GM23338 (cell line): ENCODE measurements around the gene ISL1. TPM values are rescaled to one million over a fixed set of nuclear protein-coding genes. Genes with fewer than 3 reads are reported as not detected.

ENCODE experiments used
- ATAC-seq: fragments of 200-7000 bp; cut with Tn5 transposase; 3 replicates; pipeline ENCODE4 v1.9.1; 2020
- DNase-seq: peaks from one replicate; pipeline ENCODE4 v3.0.0-alpha.2; 2015; ENCODE audit warnings: low spot score
- H2AFZ ChIP-seq: fragments of 200-600 bp; sonication (generic); 2 replicates; pipeline ENCODE4 v1.8.0; 2016; ENCODE audit warnings: antibody characterized with exemption, mild to moderate bottlenecking, moderate library complexity
- H3F3A ChIP-seq: fragments of 200-600 bp; sonication (generic); replicated peaks from 2 replicates; pipeline ENCODE4 v1.8.0; 2017; ENCODE audit warnings: antibody characterized with exemption, mixed run types, low read depth
- H3K27ac ChIP-seq: fragments of 200-600 bp; sonication (generic); 2 replicates; pipeline ENCODE4 v1.6.1; 2016; ENCODE audit warnings: low read depth
- H3K27me3 ChIP-seq: fragments of 200-600 bp; sonication (generic); 2 replicates; pipeline ENCODE4 v1.8.0; 2016; ENCODE audit warnings: mild to moderate bottlenecking, mixed run types, moderate library complexity; ENCODE audit not compliant: insufficient read depth
- H3K36me3 ChIP-seq: fragments of 200-600 bp; sonication (generic); 2 replicates; pipeline ENCODE4 v1.8.0; 2016; ENCODE audit warnings: mild to moderate bottlenecking; ENCODE audit not compliant: insufficient read depth
- H3K4me1 ChIP-seq: fragments of 200-600 bp; sonication (generic); 2 replicates; pipeline ENCODE4 v1.8.0; 2016; ENCODE audit warnings: mild to moderate bottlenecking, moderate library complexity; ENCODE audit not compliant: insufficient read depth
- H3K4me2 ChIP-seq: fragments of 200-600 bp; sonication (generic); 2 replicates; pipeline ENCODE4 v1.7.1; 2017; ENCODE audit warnings: mixed run types
- H3K4me3 ChIP-seq: fragments of 200-600 bp; sonication (generic); 2 replicates; pipeline ENCODE4 v1.6.1; 2016; ENCODE audit warnings: mixed run types
- H3K79me2 ChIP-seq: fragments of 200-600 bp; sonication (generic); replicated peaks from 2 replicates; pipeline ENCODE4 v1.8.0; 2017; ENCODE audit warnings: mild to moderate bottlenecking; ENCODE audit not compliant: insufficient read depth
- H3K9me2 ChIP-seq: fragments of 200-600 bp; sonication (generic); 2 replicates; pipeline ENCODE4 v1.8.0; 2017; ENCODE audit not compliant: insufficient read depth
- H4K20me1 ChIP-seq: fragments of 200-600 bp; sonication (generic); replicated peaks from 2 replicates; pipeline ENCODE4 v1.8.0; 2017; ENCODE audit warnings: mild to moderate bottlenecking; ENCODE audit not compliant: insufficient read depth
- H3K27ac Mint-ChIP-seq: 2 replicates; pipeline ENCODE4 v1.8.0; 2020; ENCODE audit warnings: inconsistent platforms, mild to moderate bottlenecking, moderate library complexity, mixed read lengths
- H3K27me3 Mint-ChIP-seq: 3 replicates; pipeline ENCODE4 v1.8.0; 2022; ENCODE audit warnings: low read depth, mild to moderate bottlenecking, moderate library complexity, mixed read lengths, inconsistent platforms; ENCODE audit not compliant: insufficient read depth, poor library complexity
- H3K36me3 Mint-ChIP-seq: 3 replicates; pipeline ENCODE4 v1.8.0; 2021; ENCODE audit warnings: low read depth, mild to moderate bottlenecking, inconsistent platforms, moderate library complexity, mixed read lengths
- H3K4me1 Mint-ChIP-seq: 3 replicates; pipeline ENCODE4 v1.8.0; 2020; ENCODE audit warnings: mild to moderate bottlenecking, inconsistent platforms, mixed read lengths
- H3K4me3 Mint-ChIP-seq: 3 replicates; pipeline ENCODE4 v1.8.0; 2021; ENCODE audit warnings: moderate library complexity, mild to moderate bottlenecking, inconsistent platforms, mixed read lengths
- H3K9me3 Mint-ChIP-seq: 3 replicates; pipeline ENCODE4 v1.8.0; 2020; ENCODE audit warnings: moderate library complexity, mild to moderate bottlenecking, inconsistent platforms, mixed read lengths
- EZH2 ChIP-seq: fragments of 200-600 bp; sonication (generic); IDR thresholded peaks from one replicate; pipeline ENCODE4 v1.8.0; 2017; ENCODE audit warnings: antibody characterized with exemption, mild to moderate bottlenecking, low read depth; ENCODE audit not compliant: unreplicated experiment
- EZH2phosphoT487 ChIP-seq: fragments of 200-600 bp; sonication (generic); IDR thresholded peaks from one replicate; pipeline ENCODE4 v1.8.1; 2018; ENCODE audit warnings: antibody characterized with exemption; ENCODE audit not compliant: unreplicated experiment
- POLR2AphosphoS5 ChIP-seq: IDR thresholded peaks from 2 replicates; pipeline ENCODE4 v1.6.1; 2016; ENCODE audit warnings: antibody characterized with exemption, low read depth
- REST ChIP-seq: IDR thresholded peaks from one replicate; pipeline ENCODE4 v1.6.1; 2018; ENCODE audit warnings: antibody characterized with exemption; ENCODE audit not compliant: unreplicated experiment
- ZNF462 ChIP-seq: fragments of 250-450 bp; sonication (Bioruptor Pico); IDR thresholded peaks from 2 replicates; pipeline ENCODE4 v1.5.0; 2020; ENCODE audit warnings: mild to moderate bottlenecking, moderate library complexity
- polyA plus RNA-seq: library from polyadenylated mRNA; unstranded; fragments of >200 nt; fragmentation: Nextera tagmentation; extraction: Ambion mirVana; gene quantifications from 2 replicates; pipeline ENCODE4 v1.2.1, GENCODE V29; 2016
- total RNA-seq: library from RNA; depleted of rRNA; stranded (reverse); fragments of >200 nt; shearing (Covaris generic); gene quantifications from 2 replicates; pipeline ENCODE4 v1.2.3, GENCODE V29; 2014

The ISL1 gene
- total and polyA plus RNA-seq, 2 experiments from 2014 or later: 0.38 to 0.55 TPM

- Mint-ChIP-seq H3K27ac (no peak overlapping the region), H3K4me1 (no peaks in the 10 kb centered on the region), H3K27me3 (peaks cover 6% of the 10 kb centered on the region), H3K9me3 (peaks cover 28% of the 10 kb centered on the region), H3K4me3 (no peak overlapping the region), H3K36me3 (peaks cover 23% of the 10 kb centered on the region)
- H3K9me2 ChIP-seq: 0 out of 2 replicates have a peak, but pooled peaks cover 3% of the 10 kb centered on the region
- H3K27me3 ChIP-seq: no peaks in the 10 kb centered on the region
- ATAC-seq (no peak), DNase-seq (no peak)
- no peak for TF ChIP-seq EZH2phosphoT487
- no peak for TF ChIP-seq POLR2AphosphoS5
- no peak for TF ChIP-seq REST
- TF ChIP-seq EZH2: no peak
- no peak for TF ChIP-seq ZNF462 (CRISPR knock-in tag)
- H4K20me1 ChIP-seq: no peaks in the 10 kb centered on the region
- H3K79me2 ChIP-seq: no peaks in the 10 kb centered on the region
- H3K4me1 ChIP-seq: no peaks in the 10 kb centered on the region
- no peak overlapping the region for H2AFZ ChIP-seq
- no peaks in the 10 kb centered on the region for H3F3A ChIP-seq
- no peaks in the 10 kb centered on the region for H3K36me3 ChIP-seq
- no peak overlapping the region for H3K27ac ChIP-seq
- H3K4me3 ChIP-seq: no peak overlapping the region
- no peak overlapping the region for H3K4me2 ChIP-seq
These were observed 38.1 kb upstream of the ISL1 start for GRCh38 chr5:51345106-51345505.
